Prostate gland (tissue), 2 donors: ENCODE measurements around the gene PODXL2. TPM values are rescaled to one million over a fixed set of nuclear protein-coding genes. Genes with fewer than 3 reads are reported as not detected.

Experiments
- DNase-seq: peaks from one replicate; pipeline ENCODE4 v3.0.0-alpha.2; 2019; ENCODE audit warnings: low spot score
- H3K27ac ChIP-seq, 2 donors: fragments of 200-600 bp; sonication (generic); 2 replicates each; pipeline ENCODE4 v1.5.1; 2017 to 2019
- H3K27me3 ChIP-seq: fragments of 200-600 bp; sonication (generic); replicated peaks from 2 replicates; pipeline ENCODE4 v1.5.1; 2019; ENCODE audit not compliant: insufficient read depth
- H3K36me3 ChIP-seq, 2 donors: fragments of 200-600 bp; sonication (generic); 1 replicate in 1 of 2; 2 replicates in 1 of 2; pipeline versions ENCODE4 v1.5.1 to v1.8.1; 2017 to 2019
- H3K4me1 ChIP-seq: fragments of 200-600 bp; sonication (generic); replicated peaks from 2 replicates; pipeline ENCODE4 v1.5.1; 2019
- H3K4me3 ChIP-seq, 2 donors: fragments of 200-600 bp; sonication (generic); 2 replicates each; pipeline ENCODE4 v1.5.1; 2017 to 2019
- H3K9me3 ChIP-seq: fragments of 200-600 bp; sonication (generic); 2 replicates; pipeline ENCODE4 v1.5.1; 2017
- CTCF ChIP-seq, 4 experiments: fragments of 200-600 bp in 2 of 4; fragments of 450-650 bp in 2 of 4; sonication (generic) in 2 of 4; IDR thresholded peaks; 1 replicate in 3 of 4; 2 replicates in 1 of 4; pipeline ENCODE4 v1.5.1; 2016 to 2019; ENCODE audit warnings: antibody characterized with exemption in 4 of 4, mild to moderate bottlenecking in 2 of 4, moderate library complexity in 2 of 4
- POLR2A ChIP-seq: fragments of 450-650 bp; IDR thresholded peaks from one replicate; pipeline ENCODE4 v1.6.1; 2016; ENCODE audit warnings: antibody characterized with exemption, mild to moderate bottlenecking
- POLR2AphosphoS5 ChIP-seq: sonication (generic); formaldehyde crosslinking; IDR thresholded peaks from one replicate; pipeline ENCODE4 v1.6.1; 2017; ENCODE audit warnings: antibody characterized with exemption
- WGBS: methylation state at CpG from one replicate; pipeline ENCODE4 v1.1.5; 2018; 5-methylcytosine and 5-hydroxymethylcytosine counted together
- intact Hi-C: fragments of 100-400 bp; cut with DNase I; formaldehyde crosslinking; loops from one replicate; pipeline ENCODE4 v1.14.2; 2022
- total RNA-seq, 2 donors: library from RNA; depleted of rRNA; stranded (reverse); fragments of >200 nt; gene quantifications; one replicate each; pipeline ENCODE4 v1.1.0, GENCODE V29; 2016

Gene PODXL2
- total RNA-seq, 2 donors from 2014 or later, result 63.9 to 73.7 TPM

GRCh38 chr3:127668906-127669305 lies 39.9 kb downstream of the PODXL2 start:
- intact Hi-C loops, result no loop called here
- Histone ChIP-seq H3K27ac (no peak overlapping the region), H3K4me1 (no peaks in the 10 kb centered on the region), H3K27me3 (no peaks in the 10 kb centered on the region), H3K4me3 (no peak overlapping the region), H3K9me3 (no peaks in the 10 kb centered on the region), H3K36me3 (no peaks in the 10 kb centered on the region)
- TF ChIP-seq POLR2AphosphoS5 (no peak), POLR2A (no peak), CTCF (IDR thresholded peaks at IDR 0.05) (no peak)
- 97% methylated on average over 7 of the region's 7 CpGs for WGBS
- no peak for DNase-seq

DNA sequence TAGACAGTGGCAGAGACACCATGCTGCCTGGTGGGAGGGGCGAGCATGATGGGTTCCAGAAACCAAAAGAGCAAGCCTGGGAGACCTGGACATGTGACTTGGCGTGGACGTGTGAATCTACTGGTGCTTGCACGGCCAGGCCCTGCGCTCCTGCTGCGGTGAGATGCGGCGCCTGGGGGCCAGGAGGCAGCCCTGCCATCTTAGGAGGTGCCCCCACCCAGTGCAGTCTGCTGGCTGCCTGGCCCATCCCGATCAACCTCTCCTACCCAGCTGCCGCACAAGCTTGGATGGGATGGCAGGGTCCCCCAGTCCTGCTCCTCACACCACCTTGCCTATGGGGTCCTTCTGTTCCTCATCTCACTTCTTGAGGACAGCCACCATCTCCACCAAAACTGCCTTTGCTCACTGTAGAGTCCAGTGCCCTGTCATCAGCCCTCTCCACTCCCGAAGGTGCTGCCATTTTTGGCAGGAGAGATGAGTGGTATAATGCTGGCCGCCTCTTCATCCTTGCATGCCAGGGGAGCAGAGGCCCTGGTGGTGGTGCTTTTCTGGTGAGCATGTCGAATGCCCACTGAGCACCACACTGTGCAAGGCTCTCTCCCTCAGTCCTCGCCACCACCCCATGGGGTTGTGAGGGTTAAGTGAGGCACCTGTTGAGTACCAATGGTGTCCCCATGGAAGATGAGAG lies 40.7 kb downstream of the PODXL2 start:
- no peak for TF ChIP-seq CTCF (IDR thresholded peaks at IDR 0.05)
- TF ChIP-seq POLR2AphosphoS5, result no peak
- H3K4me1 ChIP-seq, result no peaks in the 10 kb centered on the region
- H3K36me3 ChIP-seq, result no peaks in the 10 kb centered on the region
- DNase-seq, result no peak
- WGBS, result 91% methylated on average over 14 of the region's 14 CpGs
- no peak overlapping the region for H3K27ac ChIP-seq
- intact Hi-C loops, result loop anchor here (10.0 kb wide), 1 partner anchor 385 kb away; the partner anchor contains the start of gene SEC61A1
- H3K4me3 ChIP-seq, result no peak overlapping the region
- H3K27me3 ChIP-seq, result no peaks in the 10 kb centered on the region
- H3K9me3 ChIP-seq, result no peaks in the 10 kb centered on the region

DNA sequence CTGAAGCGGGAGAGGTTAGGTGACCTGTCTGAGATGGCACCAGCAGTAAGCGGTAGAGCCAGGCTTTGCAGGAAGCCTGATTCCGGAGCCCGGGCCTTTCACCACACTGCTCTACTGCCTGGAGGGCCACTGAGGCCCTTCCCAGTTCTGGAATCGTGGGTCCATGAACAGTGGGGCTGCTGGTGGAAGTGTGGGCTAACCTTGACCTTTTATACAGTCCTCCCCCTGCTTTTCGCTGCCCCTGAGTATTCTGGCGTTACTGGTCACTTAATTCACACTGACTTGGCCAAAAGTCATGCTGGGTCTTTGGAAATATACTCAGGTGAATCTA lies 41.2 kb downstream of the PODXL2 start:
- Histone ChIP-seq H3K4me1 (no peaks in the 10 kb centered on the region), H3K27ac (no peak overlapping the region), H3K36me3 (no peaks in the 10 kb centered on the region), H3K27me3 (no peaks in the 10 kb centered on the region), H3K4me3 (no peak overlapping the region), H3K9me3 (no peaks in the 10 kb centered on the region)
- intact Hi-C loops, result loop anchor here (10.0 kb wide), 1 partner anchor 385 kb away; the partner anchor contains the start of gene SEC61A1
- TF ChIP-seq CTCF (IDR thresholded peaks at IDR 0.05) (no peak), POLR2A (no peak), POLR2AphosphoS5 (no peak)
- no peak for DNase-seq
- 95% methylated on average over 7 of the region's 7 CpGs for WGBS

DNA sequence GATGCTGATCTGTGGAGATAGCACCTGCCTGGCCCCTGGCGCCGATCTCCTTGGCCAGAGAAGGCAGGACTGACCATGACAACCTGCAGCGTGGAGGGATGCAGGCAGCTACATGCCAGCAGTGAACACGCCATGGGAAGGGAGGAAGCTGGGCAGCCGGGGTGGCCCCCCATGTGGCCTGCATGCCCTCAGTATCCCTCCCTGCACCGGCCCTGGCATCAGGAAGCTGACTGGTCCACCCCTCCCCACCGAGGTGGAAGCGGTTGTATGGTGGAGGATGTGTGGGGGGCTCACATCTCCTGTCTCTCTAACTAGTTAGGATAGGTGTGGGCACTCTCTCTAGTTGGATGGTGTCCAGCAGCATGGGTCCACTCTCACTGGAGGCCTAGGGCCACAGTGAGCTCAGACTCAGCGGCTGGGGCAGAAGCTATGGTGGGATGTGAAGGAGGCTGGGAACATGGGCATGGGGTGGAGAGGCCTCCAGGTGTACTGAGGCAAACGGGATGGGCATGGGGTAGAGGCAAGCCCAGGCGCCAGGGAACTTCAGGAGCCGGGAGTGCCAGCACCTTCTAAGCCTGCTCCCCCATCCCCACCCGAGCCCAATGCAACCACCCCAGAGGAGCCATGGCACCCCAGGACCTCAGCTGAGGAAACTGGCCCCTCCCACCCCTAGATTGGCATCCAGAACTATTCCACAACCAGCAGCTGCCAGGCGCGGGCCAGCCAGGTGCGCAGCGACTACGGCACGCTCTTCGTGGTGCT lies 42.0 kb downstream of the PODXL2 start:
- TF ChIP-seq POLR2A, result no peak
- TF ChIP-seq POLR2AphosphoS5, result no peak
- TF ChIP-seq CTCF (IDR thresholded peaks at IDR 0.05), result no peak
- Histone ChIP-seq H3K4me3 (no peak overlapping the region), H3K9me3 (no peaks in the 10 kb centered on the region), H3K27me3 (no peaks in the 10 kb centered on the region), H3K4me1 (no peaks in the 10 kb centered on the region), H3K27ac (no peak overlapping the region), H3K36me3 (no peaks in the 10 kb centered on the region)
- intact Hi-C loops, result loop anchor here (10.0 kb wide), 1 partner anchor 384 kb away; the partner anchor contains the start of gene SEC61A1
- 90% methylated on average over 20 of the region's 20 CpGs for WGBS
- no peak for DNase-seq
